PC-9 (cell line): ENCODE data around the gene LRRC47. TPM values are rescaled to one million over a fixed set of nuclear protein-coding genes. Genes with fewer than 3 reads are reported as not detected.

Experiments
- BruUV-seq: library from RNA; stranded (reverse); fragments of 400-500 nt; replicated peaks from 2 replicates; lab custom pipeline; 2021; lab: Mats Ljungman, UMichigan
- CTCF ChIA-PET: fragments of 300-600 bp; sonication (Branson Sonifier 250); formaldehyde crosslinking; loops from one replicate; lab custom pipeline; 2022; ENCODE audit warnings: antibody characterized with exemption; lab: Charles Lee
- POLR2A ChIA-PET: fragments of 300-600 bp; sonication (Branson Sonifier 250); formaldehyde crosslinking; loops from one replicate; lab custom pipeline; 2022; ENCODE audit warnings: antibody characterized with exemption; ENCODE audit not compliant: unreplicated experiment; lab: Charles Lee
- DNase-seq, 2 experiments: peaks; one replicate each; pipeline versions ENCODE4 v3.0.0 to v3.0.0-alpha.2; 2015 to 2022; ENCODE audit warnings: mixed read lengths in 1 of 2
- H2AFZ ChIP-seq: fragments of 200-600 bp; sonication (generic); 2 replicates; pipeline ENCODE4 v1.8.1; 2017; ENCODE audit warnings: antibody characterized with exemption
- H3F3A ChIP-seq: fragments of 200-600 bp; sonication (generic); 2 replicates; pipeline ENCODE4 v1.8.1; 2017; ENCODE audit warnings: antibody characterized with exemption, mild to moderate bottlenecking, low read depth; ENCODE audit not compliant: insufficient read depth
- H3K27ac ChIP-seq: fragments of 200-600 bp; sonication (generic); 2 replicates; pipeline ENCODE4 v1.6.1; 2016; ENCODE audit warnings: mixed run types
- H3K27me3 ChIP-seq: fragments of 200-600 bp; sonication (generic); 2 replicates; pipeline ENCODE4 v1.6.1; 2016; ENCODE audit warnings: low read depth, mixed run types; ENCODE audit not compliant: insufficient read depth
- H3K36me3 ChIP-seq: fragments of 200-600 bp; sonication (generic); 2 replicates; pipeline ENCODE4 v1.6.1; 2016; ENCODE audit warnings: low read depth, mixed run types
- H3K4me1 ChIP-seq: fragments of 200-600 bp; sonication (generic); replicated peaks from 2 replicates; pipeline ENCODE4 v1.6.1; 2016; ENCODE audit warnings: mixed run types; ENCODE audit not compliant: insufficient read depth
- H3K4me2 ChIP-seq: fragments of 200-600 bp; sonication (generic); 2 replicates; pipeline ENCODE4 v1.6.1; 2017; ENCODE audit warnings: mixed run types
- H3K4me3 ChIP-seq: fragments of 200-600 bp; sonication (generic); 2 replicates; pipeline ENCODE4 v1.6.1; 2016; ENCODE audit warnings: mixed run types
- H3K79me2 ChIP-seq: fragments of 200-600 bp; sonication (generic); 2 replicates; pipeline ENCODE4 v1.6.1; 2017; ENCODE audit warnings: low read depth, mixed run types
- H3K9me2 ChIP-seq: fragments of 200-600 bp; sonication (generic); 2 replicates; pipeline ENCODE4 v1.8.1; 2017; ENCODE audit warnings: mild to moderate bottlenecking; ENCODE audit not compliant: insufficient read depth
- H3K9me3 ChIP-seq: fragments of 200-600 bp; sonication (generic); 2 replicates; pipeline ENCODE4 v1.8.1; 2016; ENCODE audit warnings: low read depth; ENCODE audit not compliant: insufficient read depth
- H4K20me1 ChIP-seq: fragments of 200-600 bp; sonication (generic); 2 replicates; pipeline ENCODE4 v1.8.1; 2017; ENCODE audit not compliant: insufficient read depth
- CTCF ChIP-seq: fragments of 200-600 bp; sonication (generic); conservative IDR thresholded peaks from 2 replicates; pipeline ENCODE4 v1.6.1; 2017; ENCODE audit warnings: mixed run types, antibody characterized with exemption, mild to moderate bottlenecking, moderate library complexity
- EZH2 ChIP-seq: fragments of 200-600 bp; sonication (generic); IDR thresholded peaks from 2 replicates; pipeline ENCODE4 v1.8.0; 2017; ENCODE audit warnings: antibody characterized with exemption, low read depth
- intact Hi-C: fragments of 100-400 bp; cut with micrococcal nuclease; formaldehyde crosslinking; loops from one replicate; pipeline ENCODE4 v1.10.0; 2022; ENCODE audit not compliant: unreplicated experiment
- total RNA-seq: library from RNA; stranded (reverse); gene quantifications from 2 replicates; pipeline ENCODE4 v1.2.3, GENCODE V29; 2021

LRRC47 gene
- total RNA-seq, 1 experiment from 2014 or later = 34.2 TPM

GRCh38 chr1:3779265-3779911 lies 16.9 kb downstream of the LRRC47 start:
- H4K20me1 ChIP-seq = peaks cover 6% of the 10 kb centered on the region
- H3K27me3 ChIP-seq = no peaks in the 10 kb centered on the region
- POLR2A ChIA-PET = no interaction called here
- H3K4me2 ChIP-seq = no peak overlapping the region
- no peaks in the 10 kb centered on the region for H3K4me1 ChIP-seq
- no peak overlapping the region for H3K4me3 ChIP-seq
- H3K9me3 ChIP-seq = no peaks in the 10 kb centered on the region
- intact Hi-C loops = loop anchor here (10.0 kb wide), 1 partner anchor 1775 kb away; no protein-coding TSS in a partner anchor
- peaks cover 18% of the 10 kb centered on the region; the same call in 1 of the 2 replicates for H3K36me3 ChIP-seq
- TF ChIP-seq CTCF (no peak), EZH2 (no peak)
- no peak overlapping the region for H2AFZ ChIP-seq
- CTCF ChIA-PET = no interaction called here
- no peaks in the 10 kb centered on the region for H3F3A ChIP-seq
- no TSS peak for BruUV-seq
- no peaks in the 10 kb centered on the region for H3K9me2 ChIP-seq
- H3K79me2 ChIP-seq = no peaks in the 10 kb centered on the region
- H3K27ac ChIP-seq = no peak overlapping the region
- no peak for DNase-seq

- Histone ChIP-seq H3K27me3 (no peaks in the 10 kb centered on the region), H2AFZ (no peak overlapping the region), H3F3A (no peaks in the 10 kb centered on the region), H3K79me2 (no peaks in the 10 kb centered on the region), H3K4me1 (no peaks in the 10 kb centered on the region), H4K20me1 (peaks cover 6% of the 10 kb centered on the region), H3K4me2 (no peak overlapping the region), H3K9me3 (no peaks in the 10 kb centered on the region), H3K36me3 (peaks cover 18% of the 10 kb centered on the region; the same call in 1 of the 2 replicates), H3K9me2 (no peaks in the 10 kb centered on the region), H3K27ac (no peak overlapping the region), H3K4me3 (no peak overlapping the region)
- ChIA-PET CTCF (no interaction called here), POLR2A (no interaction called here)
- DNase-seq = no peak
- intact Hi-C loops = loop anchor here (10.0 kb wide), 1 partner anchor 1776 kb away; no protein-coding TSS in a partner anchor
- TF ChIP-seq EZH2 = no peak
- no peak for TF ChIP-seq CTCF
- no TSS peak for BruUV-seq
Observed at GRCh38 chr1:3778590-3779264, 17.6 kb downstream of the LRRC47 start.

- no peak overlapping the region for H3K27ac ChIP-seq
- no peaks in the 10 kb centered on the region for H3K9me2 ChIP-seq
- peaks cover 6% of the 10 kb centered on the region for H4K20me1 ChIP-seq
- intact Hi-C loops = loop anchor here (10.0 kb wide), 1 partner anchor 1777 kb away; no protein-coding TSS in a partner anchor
- DNase-seq = no peak
- H3K4me1 ChIP-seq = no peaks in the 10 kb centered on the region
- H3K27me3 ChIP-seq = no peaks in the 10 kb centered on the region
- BruUV-seq = no TSS peak
- H3F3A ChIP-seq = no peaks in the 10 kb centered on the region; the same call in 1 of the 2 replicates
- no peak overlapping the region for H2AFZ ChIP-seq
- TF ChIP-seq EZH2 = no peak
- TF ChIP-seq CTCF = no peak
- CTCF ChIA-PET = no interaction called here
- peaks cover 18% of the 10 kb centered on the region; the same call in 1 of the 2 replicates for H3K36me3 ChIP-seq
- POLR2A ChIA-PET = interaction anchor here (0.5 kb wide), 1 partner anchor 17 kb away, joined by 3 read pairs; no protein-coding TSS in a partner anchor
- no peak overlapping the region for H3K4me2 ChIP-seq
- no peaks in the 10 kb centered on the region for H3K79me2 ChIP-seq
- H3K4me3 ChIP-seq = no peak overlapping the region
- no peaks in the 10 kb centered on the region for H3K9me3 ChIP-seq
Observed at GRCh38 chr1:3777647-3778589, 18.4 kb downstream of the LRRC47 start.
